IPS-NIHi7 (cell line): ENCODE data around the gene ATP2B2.

Experiments used
- DNase-seq: peaks from one replicate; pipeline ENCODE4 v3.0.0; 2012; ENCODE audit warnings: mixed read lengths; ENCODE audit errors: extremely low spot score

The ATP2B2 gene

DNA sequence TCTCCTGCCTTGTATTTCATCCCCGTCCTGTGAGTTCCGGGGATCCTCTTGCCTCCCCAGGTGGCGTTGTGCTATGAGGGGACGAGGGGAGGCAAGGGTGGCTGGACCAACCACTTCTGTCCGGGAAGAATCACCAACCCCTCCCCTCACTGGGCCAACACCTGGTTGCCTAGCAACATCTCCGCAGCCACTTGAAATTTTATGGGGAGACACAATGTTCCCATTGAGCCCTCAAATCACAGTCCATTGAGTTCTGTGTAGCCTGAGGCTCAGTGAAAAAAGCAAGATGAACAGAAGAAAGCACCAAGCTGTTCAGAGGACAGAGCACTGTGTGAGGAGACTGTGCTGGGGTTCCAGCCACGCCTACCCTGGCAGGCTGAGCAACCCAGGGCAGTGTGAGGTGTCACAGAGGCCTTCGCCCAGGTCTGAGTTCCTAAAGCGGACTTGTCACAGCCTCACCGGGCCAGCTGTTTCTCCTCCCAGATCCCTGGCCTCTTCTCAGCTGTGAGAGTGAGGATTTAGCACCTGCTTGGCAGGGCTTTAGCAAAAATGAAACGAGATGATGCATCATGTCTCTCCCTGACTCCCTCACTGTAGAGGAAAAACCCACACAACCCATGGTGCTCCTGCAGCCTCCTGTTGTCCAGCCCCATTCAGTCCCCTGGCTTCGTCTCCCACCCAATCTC lies 76.8 kb downstream of the ATP2B2 start:
- DNase-seq, result no peak

GRCh38 chr3:10426346-10427220 lies 78.8 kb downstream of the ATP2B2 start:
- no peak for DNase-seq

- peak; percentile 44 for DNase-seq
Measured at GRCh38 chr3:10423171-10423882, 82.1 kb downstream of the ATP2B2 start.

DNA sequence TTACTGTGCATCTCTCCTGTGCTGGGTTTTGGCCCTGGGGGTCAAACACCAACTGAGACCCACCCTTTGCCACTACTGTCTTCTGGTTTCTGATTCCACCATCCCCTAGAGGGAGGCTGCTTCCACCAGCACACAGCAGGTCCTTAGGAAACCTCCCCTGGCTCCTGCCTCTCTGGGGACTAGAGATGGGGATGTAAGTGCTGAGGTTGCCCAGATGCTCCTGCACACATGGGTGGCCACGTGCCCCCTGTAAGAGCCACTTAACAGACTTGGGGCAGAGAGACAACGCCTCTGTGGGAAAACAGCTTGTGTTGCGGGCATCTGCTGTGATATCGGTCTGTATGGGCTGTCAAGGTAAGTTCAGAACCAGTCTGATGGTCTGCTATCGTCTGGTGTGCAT lies 83.4 kb downstream of the ATP2B2 start:
- DNase-seq, result no peak

- DNase-seq, result no peak
Measured at GRCh38 chr3:10420745-10421475, 84.5 kb downstream of the ATP2B2 start.

DNA sequence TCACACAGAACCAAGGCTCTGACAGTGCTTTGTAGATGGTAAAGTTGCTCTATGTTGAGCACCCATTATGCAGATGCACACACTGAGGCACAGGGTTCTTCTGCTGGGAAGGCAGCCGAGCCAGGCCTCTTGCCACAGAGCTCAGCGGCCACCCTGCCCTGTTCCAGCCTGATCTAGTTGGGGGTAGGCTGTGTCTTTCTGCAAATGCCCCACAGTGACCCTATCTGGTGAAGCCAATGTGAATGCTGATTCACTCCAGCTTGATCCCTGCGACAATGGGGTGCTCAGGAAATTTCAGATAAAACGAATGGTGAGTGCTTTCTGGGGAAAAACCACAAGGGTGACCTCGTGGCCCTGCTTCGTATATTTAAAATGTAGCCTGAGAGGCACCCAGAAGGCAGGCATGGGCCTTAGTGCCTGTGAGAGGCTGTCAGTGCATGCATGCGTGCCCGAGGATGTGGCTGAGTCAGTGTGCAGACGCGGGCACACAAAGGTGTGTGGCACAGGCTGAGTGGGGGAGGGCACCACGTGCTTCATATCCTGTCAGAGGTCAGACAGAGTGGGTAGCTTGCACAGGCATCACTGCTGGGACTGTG lies 85.7 kb downstream of the ATP2B2 start:
- no peak for DNase-seq

DNA sequence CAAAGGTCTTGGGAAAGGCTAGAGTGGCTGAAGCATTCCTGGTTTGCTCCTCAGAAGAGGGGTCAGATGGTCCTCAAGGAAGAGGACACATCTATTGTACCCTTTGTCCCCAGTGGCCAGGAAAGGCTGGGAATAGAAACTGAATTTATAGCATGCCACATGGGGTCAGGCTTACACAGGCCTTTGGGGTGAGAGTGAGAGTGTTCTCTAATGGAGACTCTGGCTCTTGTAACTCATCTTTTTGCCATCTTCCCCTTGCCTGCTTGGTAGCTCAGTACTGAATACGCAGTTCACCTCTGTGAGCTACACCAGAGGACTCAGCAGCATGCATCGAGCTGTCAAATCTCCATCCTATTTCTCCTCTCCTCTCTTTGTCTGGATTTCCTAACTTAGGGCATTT lies 87.5 kb downstream of the ATP2B2 start:
- no peak for DNase-seq

GRCh38 chr3:10416730-10417300 lies 88.6 kb downstream of the ATP2B2 start:
- no peak for DNase-seq

GRCh38 chr3:10413041-10413440 lies 92.3 kb downstream of the ATP2B2 start:
- no peak for DNase-seq

- no peak for DNase-seq
Measured at GRCh38 chr3:10411598-10412332, 93.6 kb downstream of the ATP2B2 start.

- DNase-seq, result no peak
Measured at GRCh38 chr3:10410383-10411002, 94.9 kb downstream of the ATP2B2 start.

- no peak for DNase-seq
Measured at GRCh38 chr3:10408680-10409079, 96.7 kb downstream of the ATP2B2 start.

DNA sequence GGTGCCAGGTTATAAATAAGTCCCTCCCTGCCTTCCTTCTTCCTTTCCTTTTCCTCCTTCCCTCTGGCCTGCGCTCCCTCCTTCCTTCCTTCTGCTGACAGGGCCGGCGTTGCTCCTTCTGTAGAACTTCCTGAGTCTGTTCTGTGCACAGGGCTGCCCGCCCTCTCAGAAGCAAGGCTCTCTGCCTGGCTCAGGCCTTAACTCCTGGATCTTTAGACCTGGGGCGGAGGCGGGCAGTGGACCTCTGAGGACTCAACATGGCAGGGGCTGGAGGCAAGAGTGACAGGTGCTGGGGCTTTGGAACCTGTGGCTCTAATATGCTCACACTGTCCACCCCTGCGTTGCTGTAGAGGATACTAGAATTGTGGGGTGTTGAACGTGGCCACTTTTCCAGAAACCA lies 98.0 kb downstream of the ATP2B2 start:
- no peak for DNase-seq

- DNase-seq, result no peak
Measured at GRCh38 chr3:10406414-10406813, 99.0 kb downstream of the ATP2B2 start.

DNA sequence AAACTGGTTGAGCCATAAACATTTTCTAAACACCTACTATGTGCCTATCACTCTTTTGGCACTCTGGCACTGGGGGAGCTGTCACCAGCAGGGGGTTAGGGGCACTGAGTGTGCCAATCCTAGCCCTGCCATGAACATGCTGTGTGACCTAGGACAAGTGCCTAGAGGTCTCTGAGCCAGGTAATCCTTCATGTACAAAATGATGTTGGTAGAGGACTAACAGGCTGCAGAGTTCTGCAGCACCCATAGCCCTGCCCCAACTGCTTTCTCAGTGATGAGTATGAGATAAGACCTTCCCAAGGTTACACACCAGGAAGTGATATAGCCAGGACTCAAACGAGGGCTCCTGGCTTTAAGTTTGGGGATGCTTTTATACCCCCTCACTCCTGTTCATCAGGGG lies 99.6 kb downstream of the ATP2B2 start:
- DNase-seq, result no peak

DNA sequence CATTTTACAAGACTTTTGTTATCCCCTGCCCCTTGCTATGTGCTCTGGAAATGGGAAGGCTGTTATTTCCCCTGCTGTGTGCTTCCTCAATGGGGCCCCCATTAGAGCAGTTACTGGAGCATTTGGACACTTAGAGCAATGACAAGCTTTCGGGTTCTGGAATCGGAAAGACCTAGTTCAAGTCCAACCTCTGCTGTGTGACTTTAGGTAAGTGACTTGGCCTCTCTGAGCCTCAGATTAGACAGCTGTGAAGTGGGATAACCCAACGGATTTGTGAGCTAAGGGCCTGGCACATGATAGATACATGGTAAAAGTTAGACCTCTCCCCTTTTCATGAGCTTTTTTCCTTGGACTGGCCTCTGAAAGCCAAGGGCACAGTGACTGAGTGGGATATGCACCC lies 100.5 kb downstream of the ATP2B2 start:
- no peak for DNase-seq

DNA sequence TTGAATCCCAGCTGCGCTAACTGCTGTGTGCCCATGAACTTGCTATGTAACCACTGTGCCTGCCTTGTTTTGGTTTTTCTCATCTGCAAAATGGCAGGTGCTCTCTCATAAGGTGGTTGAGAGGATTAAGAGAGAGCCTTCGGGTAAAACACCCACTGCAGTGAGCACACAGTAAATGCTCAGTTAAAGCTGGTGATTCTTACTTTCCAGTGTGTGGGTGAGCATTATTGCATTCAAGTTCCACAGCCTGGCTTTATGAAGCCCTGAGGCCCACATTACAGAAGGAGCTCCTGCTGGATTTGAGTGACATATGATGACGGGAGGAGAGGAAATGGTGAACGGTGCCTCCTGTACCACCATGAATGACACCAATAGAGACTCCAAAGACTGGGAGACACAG lies 101.0 kb downstream of the ATP2B2 start:
- no peak for DNase-seq

GRCh38 chr3:10401990-10402761 lies 103.2 kb downstream of the ATP2B2 start:
- DNase-seq, result no peak
